ENCODE data around the gene SAMD14.

GRCh38 chr17:50097455-50097854, 32.5 kb downstream of the SAMD14 start:
- TF ChIP-seq CTCF (IDR thresholded peaks at IDR 0.05; ENCODE audit: borderline replicate concordance, extremely low read depth, low read length, poor library complexity, severe bottlenecking) (no peak), EZH2 (IDR thresholded peaks at IDR 0.05; ENCODE audit: borderline replicate concordance, low read depth, low read length, severe bottlenecking) (no peak)

Measured in DND-41 (cell line).